NCI-H1436 treated with DMSO at 0.1 percent for 48 hours (cell line): ENCODE results near the gene SNX21.
"Not testable (repeated sequence)": the region's sequence is repeated elsewhere in the genome, so short reads cannot be mapped to it uniquely, and the experiment has no call there.

Experiments used
- DNase-seq: peaks from one replicate; lab custom pipeline; 2025; lab: John Stamatoyannopoulos, UW

The SNX21 gene

DNA sequence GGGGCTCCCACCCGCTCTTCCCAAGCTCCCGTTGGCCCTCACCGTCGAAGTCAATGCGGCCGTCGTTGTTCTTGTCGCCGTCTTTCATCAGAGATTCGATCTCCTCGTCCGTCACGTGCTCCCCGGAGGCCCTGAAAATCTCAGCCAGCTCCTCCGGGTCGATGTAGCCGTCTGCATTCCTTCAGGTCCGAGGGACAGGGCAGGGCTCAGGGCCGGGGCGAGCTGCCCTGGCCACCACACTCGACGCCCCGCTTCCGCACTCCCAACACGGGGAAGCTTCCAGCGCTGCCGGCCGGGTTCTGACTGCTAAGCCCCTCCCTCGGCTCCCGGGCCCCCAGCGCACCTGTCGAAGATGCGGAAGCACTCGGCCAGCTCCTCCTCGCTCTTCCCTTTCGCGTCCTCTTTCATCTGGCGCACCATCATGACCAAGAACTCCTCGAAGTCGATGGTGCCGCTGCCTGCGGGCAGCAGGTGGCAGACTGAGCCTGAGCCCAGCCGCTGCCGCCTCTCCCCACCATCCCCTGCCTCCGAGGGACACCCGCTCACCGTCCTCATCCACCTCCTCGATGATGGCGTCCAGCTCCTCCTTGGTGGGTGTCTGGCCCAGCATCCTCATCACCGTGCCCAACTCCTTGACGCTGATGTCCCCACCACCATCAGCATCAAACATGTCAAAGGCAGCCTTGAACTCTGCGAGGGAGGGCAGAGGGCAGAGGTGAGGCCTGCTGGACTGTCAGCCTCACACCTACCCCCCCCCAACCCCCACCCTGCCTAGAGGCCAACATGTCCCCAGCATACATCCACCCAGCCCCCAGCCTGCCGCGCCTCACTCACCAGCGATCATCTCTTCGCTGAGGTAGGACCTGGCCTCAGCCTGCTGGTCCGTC, 9.4 kb upstream of the SNX21 start:
- DNase-seq = no peak

DNA sequence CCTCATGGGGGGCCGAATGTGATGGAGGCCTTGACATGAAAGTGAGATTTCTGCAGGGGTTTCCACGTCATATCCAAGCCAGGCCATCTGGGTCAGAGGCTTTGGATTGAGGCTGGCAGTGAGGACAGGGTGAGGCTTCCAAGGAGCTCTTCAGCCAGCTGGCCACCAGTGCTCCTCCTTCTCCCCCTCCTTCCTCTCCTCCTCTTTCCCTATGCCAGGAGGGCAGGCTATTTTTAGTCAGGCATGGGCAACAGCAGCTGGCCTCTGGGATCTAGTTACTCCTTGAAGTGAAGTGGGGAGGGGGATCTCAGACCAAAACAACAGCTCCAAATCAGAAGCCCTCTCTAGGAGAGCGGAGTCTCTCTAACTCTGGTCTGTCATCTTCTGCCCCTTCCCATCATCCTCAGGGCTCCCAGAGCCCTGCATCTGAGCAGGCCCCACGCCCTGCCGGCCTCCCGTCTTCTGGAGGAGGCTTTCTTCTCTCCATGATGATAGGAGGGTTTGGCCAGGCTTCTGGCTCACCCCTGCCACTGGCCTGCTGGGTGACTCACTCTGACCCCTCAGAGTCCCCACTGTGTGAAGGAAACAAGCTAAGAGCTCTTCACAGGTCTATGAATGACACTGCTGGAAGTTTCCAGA, 7.1 kb upstream of the SNX21 start:
- DNase-seq = no peak

DNA sequence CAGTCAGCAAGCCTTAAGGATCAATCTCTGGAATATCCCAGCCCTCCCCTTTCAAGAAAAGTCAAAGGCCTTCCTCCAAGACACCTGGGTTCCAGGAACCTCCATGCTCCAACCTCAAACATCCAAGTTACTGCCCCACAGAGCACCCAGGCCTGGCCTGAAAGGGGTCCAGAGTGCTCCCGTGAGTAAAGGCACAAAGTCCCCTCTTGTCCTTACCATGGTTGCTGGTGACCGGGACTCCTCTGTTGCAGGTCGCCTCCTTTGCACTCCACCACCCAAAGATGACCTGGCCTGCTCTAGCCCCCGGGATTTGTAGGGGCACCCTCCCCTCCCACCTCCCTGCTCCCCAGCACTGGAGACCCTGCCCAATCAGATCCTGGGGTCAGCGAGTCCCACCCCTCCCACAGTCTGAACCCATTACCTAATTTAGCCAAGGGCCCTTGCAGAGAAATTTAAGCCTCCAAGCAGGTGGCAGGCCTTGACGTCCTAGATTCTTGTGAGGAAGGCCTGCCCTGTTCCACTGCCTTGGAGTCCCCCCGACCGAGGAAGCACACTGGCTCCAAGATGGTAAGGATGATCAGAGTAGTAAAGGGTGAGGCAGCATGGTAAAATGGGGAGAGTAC, 6.5 kb upstream of the SNX21 start, which contains the start of gene TNNC2:
TNNC2 (minus strand) TSS at position 283 of the 623 bp plus-strand sequence; CDS start at position 219, 64 bp downstream.
- no peak for DNase-seq

DNA sequence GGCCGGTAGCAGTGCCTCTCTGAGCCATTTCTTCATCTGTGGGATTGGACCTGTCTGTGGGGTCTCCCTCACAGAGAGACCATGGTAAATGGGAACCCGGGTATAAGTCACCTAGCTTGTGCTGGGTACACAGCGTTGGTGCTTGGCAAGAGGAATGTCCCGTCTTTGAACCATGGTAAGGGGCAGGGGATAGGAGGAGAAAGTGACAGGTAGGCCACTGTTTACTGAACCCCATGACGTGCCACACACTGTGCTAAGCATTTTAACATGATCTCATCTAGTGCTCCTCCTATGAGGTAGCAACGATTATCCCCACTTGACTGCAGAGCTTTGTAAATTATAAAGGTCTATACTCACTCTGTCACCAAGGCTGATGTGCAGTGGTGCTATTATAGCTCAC, 5.9 kb upstream of the SNX21 start:
- DNase-seq = no peak

DNA sequence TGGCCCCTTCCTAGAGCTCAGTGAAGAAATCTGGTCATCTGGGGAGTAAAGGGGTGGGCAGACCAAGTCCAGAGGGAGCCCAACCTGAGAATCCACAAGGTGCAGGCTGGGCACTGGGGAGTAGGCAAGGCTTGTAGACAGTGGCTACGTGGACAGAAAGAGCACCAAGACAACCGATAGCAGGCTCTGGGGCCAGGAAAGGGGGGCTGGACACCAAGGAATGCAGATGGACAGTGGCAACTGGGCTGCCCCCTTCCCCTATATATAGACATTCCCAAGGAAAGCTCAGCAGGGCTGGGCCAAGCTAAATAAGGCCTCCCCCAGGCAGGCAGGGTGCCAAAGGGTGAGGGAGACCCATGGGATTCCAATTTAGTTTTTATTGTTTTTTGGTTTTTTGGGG, 5.0 kb upstream of the SNX21 start:
- no peak for DNase-seq

DNA sequence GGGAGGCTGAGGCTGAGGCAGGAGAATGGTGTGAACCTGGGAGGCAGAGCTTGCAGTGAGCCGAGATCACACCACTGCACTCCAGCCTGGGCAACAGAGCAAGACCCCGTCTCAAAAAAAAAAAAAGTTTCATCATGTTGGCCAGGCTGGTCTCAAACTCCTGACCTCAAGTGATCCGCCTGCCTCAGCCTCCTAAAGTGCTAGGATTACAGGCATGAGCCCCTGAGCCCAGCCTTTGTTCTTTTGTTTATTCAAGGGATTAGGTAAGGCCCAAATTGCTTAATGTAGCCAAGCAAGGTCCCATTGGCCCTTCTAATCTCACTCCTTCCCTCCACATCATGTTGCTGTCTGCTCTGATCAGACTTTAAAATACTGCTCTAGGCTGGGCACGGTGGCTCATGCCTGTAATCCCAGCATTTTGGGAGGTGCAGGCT, 3.9 kb upstream of the SNX21 start:
- not testable (repeated sequence) for DNase-seq

DNA sequence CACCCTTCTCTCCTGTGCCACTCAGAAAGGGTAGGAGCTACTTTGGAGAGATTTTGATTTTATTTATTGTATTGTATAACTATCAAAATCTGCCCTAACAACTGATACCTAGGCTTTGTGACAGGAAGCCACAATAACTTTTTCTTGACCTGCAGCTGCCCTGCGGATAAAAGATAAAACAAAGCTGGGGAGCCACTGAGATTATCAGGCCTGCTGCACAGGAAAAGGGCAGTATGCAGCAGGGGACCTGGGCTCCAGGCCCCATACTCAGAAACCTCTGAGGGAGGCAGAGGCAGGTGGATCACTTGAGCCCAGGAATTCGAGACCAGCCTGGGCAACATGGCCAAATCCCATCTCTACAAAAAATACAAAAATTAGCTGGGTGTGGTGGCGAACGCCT, 980 bp upstream of the SNX21 start:
- DNase-seq = no peak

DNA sequence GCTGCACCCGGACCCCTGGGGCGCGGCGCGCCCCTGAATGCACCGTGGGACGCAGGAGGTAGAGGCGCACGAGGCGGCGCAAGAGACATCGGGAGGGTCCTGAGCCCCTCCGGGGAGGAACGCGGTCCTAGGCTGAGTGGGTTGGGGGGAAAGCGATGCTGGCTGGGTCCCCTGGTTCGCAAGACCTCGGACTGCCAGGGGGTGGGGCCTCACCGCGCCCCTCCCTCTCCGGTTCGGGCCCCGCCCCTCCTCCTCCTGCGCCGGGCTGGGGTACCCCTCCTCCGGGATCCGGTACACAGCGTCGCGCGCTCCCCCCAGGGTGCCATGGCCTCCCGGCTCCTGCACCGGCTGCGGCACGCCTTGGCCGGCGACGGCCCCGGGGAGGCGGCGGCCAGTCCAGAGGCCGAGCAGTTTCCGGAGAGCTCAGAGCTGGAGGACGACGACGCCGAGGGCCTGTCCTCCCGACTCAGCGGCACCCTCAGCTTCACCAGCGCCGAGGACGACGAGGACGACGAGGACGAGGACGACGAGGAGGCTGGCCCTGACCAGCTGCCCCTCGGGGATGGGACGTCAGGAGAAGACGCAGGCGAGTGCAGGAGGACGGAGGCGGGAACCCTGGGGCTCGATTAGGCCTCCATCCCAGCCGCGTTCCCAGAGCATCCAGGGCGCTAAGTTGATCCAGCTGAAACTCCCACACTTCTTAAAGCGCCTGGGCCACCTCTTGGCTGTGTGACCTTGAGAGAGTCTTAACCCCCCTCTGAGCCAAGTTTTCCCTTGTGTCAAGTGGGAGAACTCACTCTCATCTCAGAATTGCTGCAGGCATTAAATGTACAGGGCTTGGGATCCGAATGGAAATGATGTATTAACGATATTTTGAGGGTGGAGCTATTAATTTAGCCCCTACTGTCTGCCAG, 541 bp downstream of the SNX21 start:
- DNase-seq = no peak

DNA sequence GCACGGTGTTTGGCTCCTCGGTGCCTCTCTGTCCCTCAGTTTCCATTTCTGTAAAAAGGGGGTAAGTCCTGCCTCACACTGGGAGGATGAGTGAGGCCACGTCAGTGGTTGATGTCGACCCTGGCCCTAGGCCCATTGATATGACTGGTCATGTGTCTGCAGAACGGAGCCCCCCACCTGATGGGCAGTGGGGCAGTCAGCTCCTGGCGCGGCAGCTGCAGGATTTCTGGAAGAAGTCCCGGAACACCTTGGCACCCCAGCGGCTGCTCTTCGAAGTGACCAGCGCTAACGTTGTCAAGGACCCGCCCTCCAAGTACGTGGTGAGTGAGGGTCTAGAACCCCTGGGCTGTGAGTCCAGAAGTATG, 1.2 kb downstream of the SNX21 start:
- DNase-seq = no peak

DNA sequence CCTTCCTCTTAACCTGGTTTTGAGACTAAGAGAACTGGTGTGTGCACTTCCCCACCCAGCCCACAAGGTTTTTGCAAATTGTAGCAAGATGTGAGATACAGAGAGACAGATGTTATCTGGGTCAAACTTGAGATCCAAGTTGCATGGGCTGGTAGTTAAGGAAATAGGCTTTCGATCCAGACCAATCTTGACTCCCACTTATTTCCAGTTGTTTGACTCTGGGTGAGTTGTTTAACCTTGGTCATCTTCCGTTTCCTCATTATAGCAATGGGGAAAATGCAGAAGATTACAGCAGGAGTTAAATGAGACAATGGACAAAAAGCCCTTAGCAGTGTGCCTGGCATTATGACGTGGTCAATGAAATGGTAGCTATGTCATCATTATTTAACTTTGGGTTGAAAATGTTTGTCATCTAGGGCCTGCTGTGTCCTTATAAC, 1.7 kb downstream of the SNX21 start:
- DNase-seq = no peak

DNA sequence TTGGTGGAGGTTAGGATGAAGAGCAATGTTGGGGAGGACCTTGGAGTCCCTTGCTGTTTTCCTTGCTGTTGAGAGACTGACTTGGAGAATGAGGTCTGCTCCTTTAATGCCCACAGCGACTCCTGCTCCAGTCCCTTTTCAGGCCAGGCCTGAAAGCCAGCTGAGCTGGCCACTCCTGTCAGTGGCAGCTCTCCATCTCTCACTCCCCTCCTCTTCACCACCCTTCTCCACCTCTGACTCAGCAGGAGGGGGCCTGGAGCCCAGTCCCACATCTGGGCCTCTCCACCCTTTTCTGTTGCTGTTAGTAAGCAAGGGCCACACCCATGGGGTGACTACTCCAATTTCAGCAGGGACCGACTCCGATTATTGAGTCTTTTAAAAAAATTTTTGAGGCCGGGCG, 2.2 kb downstream of the SNX21 start:
- no peak for DNase-seq

DNA sequence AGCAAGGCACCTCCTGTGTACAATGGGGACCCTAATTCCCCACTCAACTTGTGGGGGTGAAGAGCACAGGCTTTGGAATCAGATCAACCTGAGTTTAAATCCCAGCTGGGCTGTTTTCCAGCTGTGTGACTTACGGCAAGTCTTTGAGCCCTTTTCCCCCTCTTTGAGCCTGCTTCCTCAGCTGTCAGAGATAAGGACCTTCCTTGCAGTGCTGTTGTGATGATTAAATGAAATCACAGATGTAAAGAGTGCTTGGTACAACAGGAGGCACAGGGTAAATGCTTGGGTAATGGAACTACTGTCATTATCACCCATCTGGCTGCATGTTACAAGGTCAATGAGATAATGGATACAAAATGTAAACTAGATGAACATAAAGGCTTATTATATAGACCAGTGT, 3.2 kb downstream of the SNX21 start:
- no peak for DNase-seq

DNA sequence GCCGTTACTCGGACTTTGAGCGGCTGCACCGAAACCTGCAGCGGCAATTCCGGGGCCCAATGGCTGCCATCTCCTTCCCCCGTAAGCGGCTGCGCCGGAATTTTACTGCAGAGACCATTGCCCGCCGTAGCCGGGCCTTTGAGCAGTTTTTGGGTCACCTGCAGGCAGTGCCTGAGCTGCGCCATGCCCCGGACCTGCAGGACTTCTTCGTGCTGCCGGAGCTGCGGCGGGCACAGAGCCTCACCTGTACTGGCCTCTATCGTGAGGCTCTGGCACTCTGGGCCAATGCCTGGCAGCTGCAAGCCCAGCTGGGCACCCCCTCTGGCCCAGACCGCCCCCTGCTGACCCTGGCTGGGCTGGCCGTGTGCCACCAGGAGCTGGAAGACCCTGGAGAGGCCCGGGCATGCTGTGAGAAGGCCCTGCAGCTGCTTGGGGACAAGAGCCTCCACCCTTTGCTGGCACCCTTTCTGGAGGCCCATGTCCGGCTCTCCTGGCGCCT, 7.2 kb downstream of the SNX21 start:
- no peak for DNase-seq

DNA sequence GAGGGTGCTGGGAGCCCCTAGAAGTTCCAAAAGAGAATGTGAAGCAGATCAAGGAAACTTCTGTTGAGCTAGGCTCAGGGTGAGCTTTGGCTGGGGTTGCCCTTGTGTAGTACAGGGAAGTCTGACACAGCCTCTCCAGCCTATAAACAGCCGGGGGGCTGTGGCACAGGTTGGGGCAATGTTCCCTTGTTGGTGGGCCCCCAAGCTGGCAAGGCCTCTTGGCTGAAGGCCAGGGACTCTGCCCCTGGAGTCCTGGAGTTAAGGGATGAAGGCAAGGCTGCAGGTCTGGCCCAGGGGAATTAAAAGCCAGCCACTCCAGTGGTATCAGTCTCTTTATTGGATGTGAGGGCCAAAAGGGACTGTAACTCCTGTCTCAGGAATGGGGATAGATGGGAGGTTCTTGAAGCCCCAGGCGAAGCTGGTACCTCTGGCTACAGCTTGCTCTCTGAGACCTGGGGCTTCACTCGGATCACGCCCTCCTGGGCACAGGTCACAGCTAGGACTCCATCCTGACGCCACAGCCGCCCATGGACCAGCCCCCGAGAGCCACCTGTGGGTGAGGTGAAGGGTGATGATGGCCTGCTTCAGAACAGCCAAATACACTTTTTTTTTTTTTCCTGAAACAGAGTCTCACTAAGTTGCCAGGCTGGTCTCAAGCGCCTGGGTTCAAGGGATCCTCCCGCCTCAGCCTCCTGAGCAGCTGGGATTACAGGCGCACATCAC, 8.0 kb downstream of the SNX21 start:
- DNase-seq = no peak

DNA sequence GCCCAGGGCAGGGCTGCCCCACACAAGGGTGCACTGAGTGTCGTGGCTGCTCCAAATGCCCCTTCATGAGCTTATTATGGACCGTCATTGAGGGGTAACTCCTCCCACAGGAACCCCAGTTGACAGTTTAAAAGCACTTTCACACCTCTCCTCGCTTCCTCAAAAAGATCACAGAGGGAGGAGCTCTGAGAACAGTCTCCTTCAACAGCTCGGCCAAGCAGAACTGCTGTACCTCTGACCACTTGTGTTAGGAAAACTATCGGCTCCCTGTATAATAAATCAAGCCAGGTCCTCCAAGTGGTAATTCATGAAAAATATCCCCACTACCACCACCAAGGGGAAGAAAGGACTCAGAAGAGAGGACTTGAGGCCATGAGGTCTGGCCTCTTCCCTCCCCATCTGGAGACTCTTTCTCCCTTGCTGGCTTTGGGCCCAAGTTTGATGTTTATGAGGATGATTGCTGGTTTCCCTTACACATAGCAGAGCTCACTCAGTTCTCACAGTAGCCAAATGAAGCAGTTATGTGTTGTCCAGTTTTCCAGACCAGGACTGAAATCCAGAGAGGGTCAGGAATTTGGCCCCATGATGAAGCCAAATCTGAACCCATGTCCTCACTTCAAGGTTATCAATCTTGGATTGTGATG, 8.7 kb downstream of the SNX21 start:
- DNase-seq = no peak

DNA sequence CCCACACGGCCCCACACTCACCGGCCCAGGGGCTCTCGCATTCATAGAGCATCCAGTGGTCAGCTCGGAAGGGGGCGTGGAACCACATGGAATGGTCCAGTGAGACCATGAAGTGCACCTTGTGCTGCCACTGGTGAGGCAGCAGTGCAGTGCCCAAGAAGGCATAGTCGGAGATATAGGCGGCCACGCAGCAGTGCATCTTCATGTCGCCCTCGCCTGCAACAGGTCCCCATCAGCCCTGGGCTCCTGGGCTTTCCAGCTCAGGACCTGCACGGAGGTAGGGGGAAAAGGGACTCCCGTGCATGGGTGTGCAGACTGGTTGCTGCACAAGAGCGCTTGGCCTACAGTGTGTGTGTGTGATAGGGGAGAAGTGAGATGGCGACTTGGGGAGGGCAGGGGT, 9.9 kb downstream of the SNX21 start:
- no peak for DNase-seq

DNA sequence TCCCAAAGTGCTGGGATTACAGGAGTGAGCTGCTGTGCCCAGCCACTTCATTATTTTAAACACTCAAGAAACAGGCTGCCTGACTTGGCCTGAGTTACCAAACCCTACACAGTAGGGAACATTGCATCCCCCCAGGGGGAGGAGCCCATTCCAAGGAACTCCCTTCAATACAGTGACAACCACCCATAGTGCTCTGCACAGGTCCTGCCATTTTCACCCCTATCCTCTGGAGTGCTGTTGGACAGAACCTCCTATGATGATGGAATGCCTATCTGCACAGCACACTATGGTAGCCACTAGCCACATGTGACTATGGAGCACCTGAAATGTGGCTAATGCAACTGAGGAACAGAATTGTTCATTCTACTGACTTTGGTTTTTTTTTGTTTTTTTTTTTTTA, 11.9 kb downstream of the SNX21 start:
- no peak for DNase-seq

DNA sequence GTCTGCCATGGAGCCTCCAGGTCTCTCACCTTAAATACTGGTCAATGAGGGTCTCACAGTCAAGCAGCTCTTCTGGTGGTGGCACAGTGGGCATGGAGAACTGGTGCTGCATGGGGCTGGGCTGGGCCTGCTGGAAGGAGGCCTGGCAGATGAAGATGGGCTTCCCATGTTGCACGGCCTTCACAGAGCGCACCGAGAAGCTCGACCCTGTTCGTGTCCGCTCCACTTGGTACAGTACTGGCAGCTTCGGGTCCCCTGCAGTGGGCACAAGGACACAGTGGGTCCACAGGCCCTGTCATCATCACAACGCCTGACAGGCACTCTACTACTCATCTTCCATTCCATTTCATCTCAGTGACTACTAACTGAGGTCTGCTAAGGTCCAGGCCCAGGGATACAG, 14.8 kb downstream of the SNX21 start:
- DNase-seq = no peak

DNA sequence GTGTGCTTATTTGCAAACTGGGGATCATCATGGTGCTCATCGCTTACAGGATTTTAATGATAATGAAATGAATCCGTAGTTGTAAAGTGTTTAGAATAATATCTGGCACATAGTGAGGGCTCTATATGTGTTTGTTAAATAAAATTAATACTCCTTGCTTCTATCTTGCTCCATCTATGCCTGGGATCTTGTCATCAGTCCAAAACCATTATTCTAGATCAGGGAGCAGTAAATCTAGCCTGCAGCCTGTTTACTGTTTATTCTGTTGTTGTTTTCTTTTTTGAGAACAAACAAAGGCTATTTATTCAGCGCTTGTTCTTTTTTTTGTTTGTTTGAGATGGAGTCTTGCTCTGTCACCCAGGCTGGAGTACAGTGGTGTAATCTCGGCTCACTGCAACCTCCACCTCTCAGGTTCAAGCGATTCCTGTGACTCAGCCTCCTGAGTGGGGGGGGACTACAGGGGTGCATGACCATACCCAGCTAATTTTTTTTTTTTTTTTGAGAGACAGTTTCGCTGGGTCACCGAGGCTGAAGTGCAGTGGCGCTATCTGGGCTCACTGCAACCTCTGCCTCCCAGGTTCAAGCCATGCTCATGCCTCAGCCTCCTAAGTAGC, 15.5 kb downstream of the SNX21 start:
- DNase-seq = no peak

DNA sequence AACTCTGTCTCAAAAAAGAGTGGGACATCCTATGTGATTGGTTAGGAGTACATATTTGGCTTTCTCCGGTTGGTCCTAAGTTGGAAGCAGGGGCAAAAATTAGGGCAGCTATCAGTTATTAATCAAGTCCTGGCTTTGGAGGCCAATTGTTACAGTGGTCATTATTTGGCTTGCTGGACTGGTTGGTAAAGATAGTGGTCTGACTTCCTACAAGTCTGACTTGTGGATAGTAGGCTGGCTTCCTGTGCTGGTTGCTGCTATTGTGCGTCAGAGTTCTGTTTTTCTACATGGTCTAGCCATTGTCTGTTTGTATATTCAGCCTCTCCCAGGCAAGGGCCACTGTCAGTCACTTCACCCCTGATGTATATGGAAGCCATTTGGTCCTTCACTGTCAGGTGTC, 16.6 kb downstream of the SNX21 start:
- no peak for DNase-seq
